Skeletal muscle tissue (tissue), 4 donors: ENCODE data around the gene TENM3. TPM values are rescaled to one million over a fixed set of nuclear protein-coding genes. Genes with fewer than 3 reads are reported as not detected.
"Not testable (repeated sequence)": the region's sequence is repeated elsewhere in the genome, so short reads cannot be mapped to it uniquely, and the experiment has no call there.

ENCODE experiments used
- H3K27ac ChIP-seq: one replicate; pipeline ENCODE4 v1.7.0; 2013; ENCODE audit warnings: mild to moderate bottlenecking, low read depth, low read length, inconsistent platforms
- H3K27me3 ChIP-seq, 3 donors: one replicate each; pipeline ENCODE4 v1.7.0; 2013; ENCODE audit warnings: low read length in 3 of 3; ENCODE audit not compliant: control insufficient read depth in 3 of 3, insufficient read depth in 3 of 3
- H3K36me3 ChIP-seq, 3 donors: one replicate each; pipeline ENCODE4 v1.7.0; 2013; ENCODE audit warnings: low read length in 3 of 3; ENCODE audit not compliant: control insufficient read depth in 3 of 3, insufficient read depth in 3 of 3
- H3K4me1 ChIP-seq, 3 donors: one replicate each; pipeline ENCODE4 v1.7.0; 2013; ENCODE audit warnings: low read length in 3 of 3, mild to moderate bottlenecking in 3 of 3; ENCODE audit not compliant: control insufficient read depth in 3 of 3, insufficient read depth in 3 of 3
- H3K4me3 ChIP-seq, 3 donors: one replicate each; pipeline ENCODE4 v1.7.0; 2013; ENCODE audit warnings: low read length in 3 of 3
- H3K9ac ChIP-seq, 3 donors: one replicate each; pipeline ENCODE4 v1.7.0; 2013; ENCODE audit warnings: low read length in 3 of 3, mild to moderate bottlenecking in 3 of 3, moderate library complexity in 2 of 3, low read depth in 1 of 3
- H3K9me3 ChIP-seq, 3 donors: one replicate each; pipeline ENCODE4 v1.7.0; 2013; ENCODE audit warnings: low read length in 3 of 3; ENCODE audit not compliant: control insufficient read depth in 3 of 3
- total RNA-seq: library from RNA; depleted of rRNA; stranded (reverse); fragments of >200 nt; gene quantifications from one replicate; pipeline ENCODE4 v1.2.3, GENCODE V29; 2014
- donor health status: Osteomylitis.

The TENM3 gene
- total RNA-seq, 1 donor from 2014 or later, result 29.7 TPM

DNA sequence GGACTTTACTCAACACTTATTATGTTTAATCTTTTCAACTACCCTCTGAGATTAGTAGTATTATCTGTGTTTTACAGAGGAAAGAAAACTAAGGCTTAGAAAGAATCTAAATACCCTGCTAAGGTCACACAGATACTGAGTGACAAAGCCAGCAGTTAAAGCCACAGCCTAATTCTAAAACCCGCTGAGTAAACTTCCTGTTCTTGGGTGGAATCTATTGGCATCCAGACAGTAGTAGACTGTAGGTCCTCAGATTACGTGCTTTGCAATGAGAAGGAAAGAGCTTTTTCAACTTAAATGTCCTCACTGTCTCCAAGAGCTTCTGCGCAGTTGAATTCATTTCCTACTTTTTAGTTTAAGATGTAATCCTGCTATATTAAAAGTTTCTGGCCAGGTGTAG lies 126.0 kb downstream of the TENM3 start:
- H3K9ac ChIP-seq, result no peak overlapping the region
- H3K27ac ChIP-seq, result no peak overlapping the region
- no peak overlapping the region for H3K4me3 ChIP-seq
- no peaks in the 10 kb centered on the region for H3K27me3 ChIP-seq
- H3K4me1 ChIP-seq, result no peaks in the 10 kb centered on the region
- H3K9me3 ChIP-seq, result no peaks in the 10 kb centered on the region
- H3K36me3 ChIP-seq, result no peaks in the 10 kb centered on the region

DNA sequence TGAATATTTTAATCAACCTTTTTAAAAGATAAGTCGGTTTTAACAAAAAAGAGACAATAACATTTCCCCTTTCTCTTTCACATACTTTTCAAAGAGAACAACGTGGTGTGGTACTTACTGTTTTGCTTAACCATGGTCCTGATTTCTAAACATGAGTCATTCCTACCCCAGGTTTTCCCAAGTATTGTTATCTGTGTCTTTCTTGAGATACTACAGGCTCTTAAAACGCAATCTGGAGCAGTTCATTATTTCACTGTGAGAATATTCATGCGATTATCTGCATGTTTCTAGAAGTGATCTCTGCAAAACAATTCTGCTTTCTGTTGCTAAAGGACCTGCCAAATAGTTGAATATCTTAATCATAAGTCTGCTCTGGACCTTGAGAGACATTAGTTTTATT lies 127.3 kb downstream of the TENM3 start:
- H3K9ac ChIP-seq, result no peak overlapping the region
- no peak overlapping the region for H3K27ac ChIP-seq
- H3K9me3 ChIP-seq, result no peaks in the 10 kb centered on the region
- no peaks in the 10 kb centered on the region for H3K36me3 ChIP-seq
- H3K4me1 ChIP-seq, result no peaks in the 10 kb centered on the region
- H3K4me3 ChIP-seq, result no peak overlapping the region
- H3K27me3 ChIP-seq, result no peaks in the 10 kb centered on the region

DNA sequence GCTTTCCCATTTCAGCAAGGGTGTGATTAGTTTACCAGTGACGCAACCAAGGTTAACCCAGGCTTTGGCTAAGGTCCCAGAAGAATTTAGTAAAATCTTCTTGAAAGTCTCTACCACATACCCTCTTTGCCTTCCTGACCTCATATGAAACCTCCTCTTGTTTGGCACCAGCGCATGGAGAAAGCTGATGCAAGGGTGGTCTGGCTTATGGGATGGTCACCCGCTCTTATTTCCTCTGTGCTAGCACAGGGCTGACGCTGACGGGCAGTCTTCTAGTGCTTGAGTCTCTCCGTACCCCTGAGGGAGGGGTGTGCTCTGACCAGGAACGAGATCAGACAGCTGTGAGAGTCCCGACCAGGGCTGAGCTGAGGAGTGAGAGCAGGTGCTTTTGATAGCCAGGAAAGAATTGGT lies 137.6 kb downstream of the TENM3 start:
- Histone ChIP-seq H3K27ac (no peak overlapping the region), H3K4me1 (no peaks in the 10 kb centered on the region), H3K36me3 (no peaks in the 10 kb centered on the region), H3K4me3 (no peak overlapping the region), H3K27me3 (no peaks in the 10 kb centered on the region), H3K9me3 (peaks cover 0 to 2% (median 0%) of the 10 kb centered on the region in 3 donors), H3K9ac (no peak overlapping the region)

DNA sequence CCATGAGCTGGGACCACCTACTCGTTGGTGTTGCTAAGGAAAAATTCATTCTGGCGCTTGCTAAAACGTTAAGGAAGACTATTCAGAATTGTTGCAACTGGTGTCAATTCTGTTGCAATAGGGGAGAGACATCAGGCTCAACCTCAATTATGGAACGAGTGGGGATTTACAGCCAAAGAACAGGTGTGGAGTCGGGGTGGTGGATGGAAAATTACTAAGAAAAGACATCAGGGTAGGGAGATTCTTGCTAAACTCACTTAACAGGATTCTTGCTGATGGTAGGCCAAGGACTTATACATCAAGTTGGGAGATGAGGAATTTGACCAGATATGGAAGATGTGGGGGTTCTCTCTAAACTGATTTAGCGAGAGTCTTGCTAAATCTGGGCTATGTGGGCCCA lies 139.7 kb downstream of the TENM3 start:
- Histone ChIP-seq H3K9me3 (peaks cover 0 to 2% (median 0%) of the 10 kb centered on the region in 3 donors), H3K4me1 (no peaks in the 10 kb centered on the region), H3K27ac (no peak overlapping the region), H3K36me3 (no peaks in the 10 kb centered on the region), H3K27me3 (no peaks in the 10 kb centered on the region), H3K4me3 (no peak overlapping the region), H3K9ac (no peak overlapping the region)

DNA sequence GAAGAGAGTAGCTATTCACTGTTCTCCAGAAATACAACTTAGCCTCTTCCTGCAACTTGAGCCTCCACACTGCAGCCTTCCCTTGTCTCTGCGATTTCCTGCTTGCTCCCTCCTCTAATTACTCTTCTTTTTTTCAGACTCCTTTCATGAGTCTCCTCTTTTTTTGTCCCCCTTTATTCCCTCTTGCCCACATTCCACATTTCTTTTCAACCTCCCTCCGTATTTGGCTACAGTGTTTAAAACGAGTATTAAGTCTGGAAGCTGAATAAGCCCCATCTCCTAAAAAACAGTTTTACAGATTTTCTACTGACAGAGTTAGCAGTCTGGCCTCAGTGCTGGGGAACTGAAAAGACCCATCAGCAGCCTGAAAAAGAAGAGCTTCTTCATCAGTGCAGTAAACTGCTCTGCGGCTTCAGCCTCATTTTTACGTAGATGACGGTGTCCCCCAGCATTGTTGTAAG lies 141.5 kb downstream of the TENM3 start:
- Histone ChIP-seq H3K36me3 (no peaks in the 10 kb centered on the region), H3K9ac (no peak overlapping the region), H3K4me1 (no peaks in the 10 kb centered on the region), H3K4me3 (no peak overlapping the region), H3K27me3 (no peaks in the 10 kb centered on the region), H3K9me3 (peaks cover 0 to 2% (median 0%) of the 10 kb centered on the region in 3 donors), H3K27ac (no peak overlapping the region)

DNA sequence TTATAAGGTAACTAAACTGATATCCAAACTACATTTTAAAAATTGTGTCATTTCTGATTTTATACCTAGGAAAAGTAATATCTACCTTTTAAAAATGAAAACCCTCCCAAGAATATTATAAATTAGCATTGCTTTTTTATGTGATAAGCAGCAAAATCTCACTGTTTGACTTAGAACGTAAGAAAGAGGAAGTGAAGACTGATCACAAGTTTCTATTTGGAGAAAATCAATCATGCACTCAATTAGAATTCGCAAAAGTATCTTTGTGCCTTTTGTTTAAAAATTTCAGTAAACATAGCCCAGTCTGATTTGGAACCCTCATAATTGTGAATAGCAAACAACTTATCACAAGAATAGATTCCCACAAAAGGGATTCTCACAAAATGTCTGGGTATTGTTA lies 142.7 kb downstream of the TENM3 start:
- Histone ChIP-seq H3K9ac (no peak overlapping the region), H3K4me1 (no peaks in the 10 kb centered on the region), H3K9me3 (peaks cover 0 to 2% (median 0%) of the 10 kb centered on the region in 3 donors), H3K27ac (no peak overlapping the region), H3K36me3 (no peaks in the 10 kb centered on the region), H3K27me3 (no peaks in the 10 kb centered on the region), H3K4me3 (no peak overlapping the region)

DNA sequence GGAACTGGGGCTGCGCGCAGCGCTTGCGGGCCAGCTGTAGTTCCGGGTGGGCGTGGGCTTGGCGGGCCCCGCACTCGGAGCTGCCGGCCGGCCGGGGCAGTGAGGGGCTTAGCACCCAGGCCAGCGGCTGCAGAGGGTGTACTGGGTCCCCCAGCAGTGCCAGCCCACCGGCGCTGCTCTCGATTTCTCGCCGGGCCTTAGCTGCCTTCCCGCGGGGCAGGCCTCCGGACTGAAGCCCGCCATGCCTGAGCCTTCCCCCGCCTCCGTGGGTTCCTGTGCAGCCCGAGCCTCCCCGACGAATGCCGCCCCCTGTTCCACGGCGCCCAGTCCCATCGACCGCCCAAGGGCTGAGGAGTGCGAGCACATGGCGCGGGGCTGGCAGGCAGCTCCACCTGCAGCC lies 143.4 kb downstream of the TENM3 start:
- not testable (repeated sequence) for H3K9me3 ChIP-seq, H3K27me3 ChIP-seq, H3K9ac ChIP-seq, H3K4me1 ChIP-seq, H3K4me3 ChIP-seq, H3K36me3 ChIP-seq, H3K27ac ChIP-seq

DNA sequence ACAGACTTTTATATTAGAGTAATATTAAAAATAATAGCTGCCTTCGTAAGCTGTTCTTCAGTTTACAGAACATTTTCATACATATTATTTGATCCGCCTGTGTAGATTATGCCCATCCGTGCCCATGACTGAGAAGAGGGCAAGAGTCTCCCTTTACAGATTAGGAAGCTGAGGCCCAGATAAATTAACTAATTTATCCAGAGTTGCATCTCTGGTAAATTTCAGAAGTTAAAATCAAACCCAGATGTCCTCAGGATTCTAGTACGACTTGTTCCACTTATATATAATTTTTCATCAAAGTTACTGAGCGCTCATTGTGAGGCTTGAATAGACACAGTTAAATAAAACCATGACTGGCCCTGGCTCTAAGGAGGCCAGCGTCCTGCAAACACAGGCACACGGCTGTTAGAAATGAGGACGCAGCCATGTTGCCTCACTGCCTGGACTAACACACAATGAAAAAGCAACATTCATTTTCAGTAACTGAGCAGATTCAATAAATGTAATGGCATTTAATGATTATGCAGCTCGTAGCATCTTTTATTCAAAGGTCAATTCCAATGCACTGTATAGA lies 148.0 kb downstream of the TENM3 start:
- Histone ChIP-seq H3K9me3 (no peaks in the 10 kb centered on the region), H3K4me3 (no peak overlapping the region), H3K27ac (no peak overlapping the region), H3K27me3 (no peaks in the 10 kb centered on the region), H3K9ac (no peak overlapping the region), H3K4me1 (no peaks in the 10 kb centered on the region), H3K36me3 (no peaks in the 10 kb centered on the region)

DNA sequence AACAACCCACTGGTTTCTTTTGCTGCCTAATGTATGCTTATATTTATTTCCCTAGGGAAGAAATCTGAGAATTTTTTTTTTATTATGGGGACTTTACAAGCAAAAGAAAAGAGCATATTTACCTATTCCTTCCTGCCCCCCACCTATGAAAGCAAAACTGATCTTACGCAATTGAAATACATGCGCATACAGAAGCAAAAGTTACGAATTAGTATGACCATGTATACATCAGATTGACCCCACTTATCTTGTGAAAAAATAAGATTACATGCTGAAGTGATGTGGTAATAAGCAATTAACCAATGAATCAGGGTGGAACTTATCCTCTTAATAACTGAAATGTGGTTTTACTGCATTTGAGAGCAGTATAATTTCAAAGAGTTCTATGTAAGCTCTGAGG lies 151.0 kb downstream of the TENM3 start:
- Histone ChIP-seq H3K9me3 (no peaks in the 10 kb centered on the region), H3K36me3 (no peaks in the 10 kb centered on the region), H3K4me3 (no peak overlapping the region), H3K9ac (no peak overlapping the region), H3K4me1 (no peaks in the 10 kb centered on the region), H3K27me3 (no peaks in the 10 kb centered on the region), H3K27ac (no peak overlapping the region)

DNA sequence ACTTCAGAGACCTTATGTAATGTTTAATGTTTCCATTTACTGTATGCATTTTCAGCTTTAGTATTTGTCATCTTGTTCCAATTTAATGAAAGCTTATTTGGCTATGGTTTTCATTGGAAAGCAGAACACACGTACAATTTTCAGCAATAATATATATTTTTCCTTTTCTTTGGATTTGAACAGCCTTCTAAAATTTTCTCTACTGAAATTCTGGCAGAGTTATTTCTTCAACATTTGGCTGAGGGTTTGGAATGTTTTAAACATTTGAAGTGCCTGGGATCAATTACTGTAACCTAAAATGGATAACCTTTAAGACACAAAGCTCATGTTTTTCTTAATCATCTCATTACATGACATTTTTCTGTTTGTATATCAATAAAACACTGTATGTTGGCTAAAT lies 156.9 kb downstream of the TENM3 start:
- Histone ChIP-seq H3K4me1 (no peaks in the 10 kb centered on the region), H3K9ac (no peak overlapping the region), H3K36me3 (no peaks in the 10 kb centered on the region), H3K27me3 (no peaks in the 10 kb centered on the region), H3K9me3 (no peaks in the 10 kb centered on the region), H3K4me3 (no peak overlapping the region), H3K27ac (no peak overlapping the region)

DNA sequence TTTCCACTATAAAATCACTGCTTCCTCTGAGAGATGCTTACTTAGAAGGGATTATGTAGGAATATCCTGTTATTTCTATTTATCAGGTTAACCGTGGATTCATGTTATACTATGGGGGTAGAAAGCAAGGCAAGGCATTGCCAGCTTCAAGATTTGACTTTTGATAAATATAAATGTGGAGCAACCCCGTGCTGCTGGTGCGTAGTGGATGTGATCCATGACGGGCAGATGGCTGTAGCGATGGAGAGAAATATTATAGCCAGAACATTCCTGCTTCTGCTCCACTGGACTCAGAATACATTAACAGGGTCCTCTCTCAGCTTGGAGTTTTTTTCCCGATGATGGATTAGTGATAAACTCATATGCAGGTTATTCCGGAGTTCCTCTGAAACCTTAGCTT lies 157.6 kb downstream of the TENM3 start:
- H3K27ac ChIP-seq, result no peak overlapping the region
- H3K9me3 ChIP-seq, result no peaks in the 10 kb centered on the region
- H3K27me3 ChIP-seq, result no peaks in the 10 kb centered on the region
- no peaks in the 10 kb centered on the region for H3K4me1 ChIP-seq
- H3K4me3 ChIP-seq, result no peak overlapping the region
- no peak overlapping the region for H3K9ac ChIP-seq
- no peaks in the 10 kb centered on the region for H3K36me3 ChIP-seq
